ENCODE data around the gene CC2D1A. TPM values are rescaled to one million over a fixed set of nuclear protein-coding genes. Genes with fewer than 3 reads are reported as not detected.

Gene CC2D1A
- total RNA-seq, 1 donor from 2014 or later: 69.4 TPM

- peak overlapping the region; percentile 37 for H3K27ac Mint-ChIP-seq
- peaks cover 5% of the 10 kb centered on the region for H3K4me1 Mint-ChIP-seq (ENCODE audit: low read depth)
- H3K27me3 Mint-ChIP-seq: peaks cover 4% of the 10 kb centered on the region
- H3K4me3 Mint-ChIP-seq (ENCODE audit: low read depth): peak overlapping the region; percentile 73
- no peaks in the 10 kb centered on the region for H3K9me3 Mint-ChIP-seq (ENCODE audit: low read depth)
- H3K36me3 Mint-ChIP-seq (ENCODE audit: insufficient read depth): peaks cover 2% of the 10 kb centered on the region
- TF ChIP-seq, protein P1, sequence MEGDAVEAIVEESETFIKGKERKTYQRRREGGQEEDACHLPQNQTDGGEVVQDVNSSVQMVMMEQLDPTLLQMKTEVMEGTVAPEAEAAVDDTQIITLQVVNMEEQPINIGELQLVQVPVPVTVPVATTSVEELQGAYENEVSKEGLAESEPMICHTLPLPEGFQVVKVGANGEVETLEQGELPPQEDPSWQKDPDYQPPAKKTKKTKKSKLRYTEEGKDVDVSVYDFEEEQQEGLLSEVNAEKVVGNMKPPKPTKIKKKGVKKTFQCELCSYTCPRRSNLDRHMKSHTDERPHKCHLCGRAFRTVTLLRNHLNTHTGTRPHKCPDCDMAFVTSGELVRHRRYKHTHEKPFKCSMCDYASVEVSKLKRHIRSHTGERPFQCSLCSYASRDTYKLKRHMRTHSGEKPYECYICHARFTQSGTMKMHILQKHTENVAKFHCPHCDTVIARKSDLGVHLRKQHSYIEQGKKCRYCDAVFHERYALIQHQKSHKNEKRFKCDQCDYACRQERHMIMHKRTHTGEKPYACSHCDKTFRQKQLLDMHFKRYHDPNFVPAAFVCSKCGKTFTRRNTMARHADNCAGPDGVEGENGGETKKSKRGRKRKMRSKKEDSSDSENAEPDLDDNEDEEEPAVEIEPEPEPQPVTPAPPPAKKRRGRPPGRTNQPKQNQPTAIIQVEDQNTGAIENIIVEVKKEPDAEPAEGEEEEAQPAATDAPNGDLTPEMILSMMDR (IDR thresholded peaks at IDR 0.05; ENCODE audit: unreplicated experiment): peak; percentile 26
- no peak for DNase-seq (ENCODE audit: low spot score, unreplicated experiment)
Measured at GRCh38 chr19:13872695-13873389, 33.2 kb upstream of the CC2D1A start.

- Mint-ChIP-seq H3K4me1 (ENCODE audit: low read depth) (peaks cover 5% of the 10 kb centered on the region), H3K27me3 (peaks cover 4% of the 10 kb centered on the region)
Measured at GRCh38 chr19:13873834-13874515, 32.0 kb upstream of the CC2D1A start.

GRCh38 chr19:13875824-13876223, 30.2 kb upstream of the CC2D1A start:
- Mint-ChIP-seq H3K9me3 (ENCODE audit: low read depth) (no peaks in the 10 kb centered on the region), H3K4me3 (ENCODE audit: low read depth) (no peak overlapping the region), H3K4me1 (ENCODE audit: low read depth) (peaks cover 8% of the 10 kb centered on the region), H3K36me3 (ENCODE audit: insufficient read depth) (no peaks in the 10 kb centered on the region), H3K27me3 (peaks cover 4% of the 10 kb centered on the region), H3K27ac (no peak overlapping the region)
- DNase-seq (ENCODE audit: low spot score, unreplicated experiment): no peak
- TF ChIP-seq, protein P1 (IDR thresholded peaks at IDR 0.05; ENCODE audit: unreplicated experiment): no peak

More at GRCh38 chr19:13873834-13874515, 32.0 kb upstream of the CC2D1A start:
- Mint-ChIP-seq H3K9me3 (ENCODE audit: low read depth) (no peaks in the 10 kb centered on the region), H3K36me3 (ENCODE audit: insufficient read depth) (no peaks in the 10 kb centered on the region), H3K27ac (peak overlapping the region; percentile 7), H3K4me3 (ENCODE audit: low read depth) (peak overlapping the region; percentile 42)
- TF ChIP-seq, protein P1 (IDR thresholded peaks at IDR 0.05; ENCODE audit: unreplicated experiment): no peak
- DNase-seq (ENCODE audit: low spot score, unreplicated experiment): no peak

GRCh38 chr19:13876834-13877233, 29.2 kb upstream of the CC2D1A start, which contains the start of gene NANOS3:
Gene NANOS3 (plus strand): TSS chr19:13877134. CDS start chr19:13877249, 115 bp downstream.
- DNase-seq (ENCODE audit: low spot score, unreplicated experiment): no peak
- Mint-ChIP-seq H3K27me3 (peaks cover 4% of the 10 kb centered on the region), H3K4me1 (ENCODE audit: low read depth) (peaks cover 5% of the 10 kb centered on the region), H3K4me3 (ENCODE audit: low read depth) (no peak within 1 kb of the TSS), H3K36me3 (ENCODE audit: insufficient read depth) (no peaks in the 10 kb centered on the region), H3K9me3 (ENCODE audit: low read depth) (no peaks in the 10 kb centered on the region), H3K27ac (no peak within 1 kb of the TSS)
- TF ChIP-seq, protein P1 (IDR thresholded peaks at IDR 0.05; ENCODE audit: unreplicated experiment): no peak

DNA sequence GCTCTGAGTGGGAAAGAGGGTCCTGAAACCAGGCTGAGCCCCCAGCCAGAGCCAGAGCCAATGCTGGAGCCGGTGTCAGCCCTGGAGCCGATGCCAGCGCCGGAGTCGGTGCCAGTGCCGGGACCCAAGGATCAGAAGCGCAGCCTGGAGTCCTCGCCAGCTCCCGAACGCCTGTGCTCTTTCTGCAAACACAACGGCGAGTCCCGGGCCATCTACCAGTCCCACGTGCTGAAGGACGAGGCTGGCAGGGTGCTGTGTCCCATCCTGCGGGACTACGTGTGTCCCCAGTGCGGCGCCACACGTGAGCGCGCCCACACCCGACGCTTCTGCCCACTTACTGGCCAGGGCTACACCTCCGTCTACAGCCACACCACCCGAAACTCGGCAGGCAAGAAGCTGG, 28.7 kb upstream of the CC2D1A start:
- Mint-ChIP-seq H3K4me3 (ENCODE audit: low read depth) (no peak overlapping the region), H3K27ac (no peak overlapping the region), H3K9me3 (ENCODE audit: low read depth) (no peaks in the 10 kb centered on the region), H3K36me3 (ENCODE audit: insufficient read depth) (no peaks in the 10 kb centered on the region), H3K27me3 (peaks cover 4% of the 10 kb centered on the region), H3K4me1 (ENCODE audit: low read depth) (peaks cover 5% of the 10 kb centered on the region)
- TF ChIP-seq, protein P1 (IDR thresholded peaks at IDR 0.05; ENCODE audit: unreplicated experiment): no peak
- no peak for DNase-seq (ENCODE audit: low spot score, unreplicated experiment)
